AG09309 (cell line): Measurements from ENCODE around the gene ADRA2A.

Experiments used
- DNase-seq: peaks from one replicate; pipeline ENCODE4 v3.0.0-alpha.2; 2010; ENCODE audit warnings: low read depth
- H3K4me3 ChIP-seq: 2 replicates; pipeline ENCODE4 v1.5.1; 2011; ENCODE audit warnings: mild to moderate bottlenecking, low read depth, low read length, moderate library complexity; ENCODE audit not compliant: control insufficient read depth
- CTCF ChIP-seq: IDR thresholded peaks from 2 replicates; pipeline ENCODE4 v1.5.1; 2011; ENCODE audit warnings: mild to moderate bottlenecking, low read depth, low read length, inconsistent platforms; ENCODE audit not compliant: insufficient read depth, control insufficient read depth; ENCODE audit errors: missing control alignments

Gene ADRA2A

GRCh38 chr10:111113238-111113960 is 36.6 kb downstream of the ADRA2A start:
- no peak for TF ChIP-seq CTCF
- no peak for DNase-seq
- no peak overlapping the region for H3K4me3 ChIP-seq

- no peak overlapping the region for H3K4me3 ChIP-seq
- no peak for TF ChIP-seq CTCF
- no peak for DNase-seq
These were observed 37.3 kb downstream of the ADRA2A start for GRCh38 chr10:111113961-111114757.

GRCh38 chr10:111114758-111115500 is 38.1 kb downstream of the ADRA2A start:
- TF ChIP-seq CTCF: no peak
- no peak overlapping the region for H3K4me3 ChIP-seq
- DNase-seq: no peak

- no peak for DNase-seq
- H3K4me3 ChIP-seq: no peak overlapping the region
- TF ChIP-seq CTCF: no peak
These were observed 39.4 kb downstream of the ADRA2A start for GRCh38 chr10:111116211-111116610.

- TF ChIP-seq CTCF: no peak
- DNase-seq: no peak
- H3K4me3 ChIP-seq: no peak overlapping the region
These were observed 40.1 kb downstream of the ADRA2A start for GRCh38 chr10:111116762-111117445.
